Measurements from ENCODE around the gene ART1.

DNA sequence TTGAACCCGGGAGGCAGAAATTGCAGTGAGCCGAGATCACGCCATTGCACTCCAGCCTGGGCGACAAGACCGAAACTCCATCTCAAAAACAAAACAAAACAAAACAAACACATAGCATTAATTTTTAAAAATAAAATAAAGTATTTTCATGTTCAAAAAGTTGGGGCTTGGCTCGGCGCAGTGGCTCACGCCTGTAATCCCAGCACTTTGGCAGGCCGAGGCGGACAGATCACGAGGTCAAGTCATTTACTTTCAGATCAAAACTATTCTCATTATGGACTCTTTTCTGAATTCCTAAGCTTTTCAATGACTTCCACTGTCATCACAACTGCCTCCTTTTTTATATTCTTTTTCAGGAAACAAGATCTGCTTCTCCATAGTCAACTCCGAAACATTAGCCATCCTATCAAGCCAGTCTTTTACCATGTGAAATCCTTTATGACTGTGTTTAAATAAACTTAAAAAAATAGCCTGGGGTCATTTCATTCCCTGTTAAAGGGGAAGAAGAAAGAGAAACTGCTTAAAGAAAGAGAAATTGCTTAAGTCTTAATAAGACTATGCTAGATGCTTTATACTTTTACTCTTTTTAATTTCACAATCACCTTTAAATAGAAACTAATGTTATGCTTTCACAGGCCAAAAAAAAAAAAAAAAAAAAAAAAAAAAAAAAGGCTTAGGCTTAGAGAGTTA, 39.3 kb downstream of the ART1 start:
- TF ChIP-seq, protein P1, sequence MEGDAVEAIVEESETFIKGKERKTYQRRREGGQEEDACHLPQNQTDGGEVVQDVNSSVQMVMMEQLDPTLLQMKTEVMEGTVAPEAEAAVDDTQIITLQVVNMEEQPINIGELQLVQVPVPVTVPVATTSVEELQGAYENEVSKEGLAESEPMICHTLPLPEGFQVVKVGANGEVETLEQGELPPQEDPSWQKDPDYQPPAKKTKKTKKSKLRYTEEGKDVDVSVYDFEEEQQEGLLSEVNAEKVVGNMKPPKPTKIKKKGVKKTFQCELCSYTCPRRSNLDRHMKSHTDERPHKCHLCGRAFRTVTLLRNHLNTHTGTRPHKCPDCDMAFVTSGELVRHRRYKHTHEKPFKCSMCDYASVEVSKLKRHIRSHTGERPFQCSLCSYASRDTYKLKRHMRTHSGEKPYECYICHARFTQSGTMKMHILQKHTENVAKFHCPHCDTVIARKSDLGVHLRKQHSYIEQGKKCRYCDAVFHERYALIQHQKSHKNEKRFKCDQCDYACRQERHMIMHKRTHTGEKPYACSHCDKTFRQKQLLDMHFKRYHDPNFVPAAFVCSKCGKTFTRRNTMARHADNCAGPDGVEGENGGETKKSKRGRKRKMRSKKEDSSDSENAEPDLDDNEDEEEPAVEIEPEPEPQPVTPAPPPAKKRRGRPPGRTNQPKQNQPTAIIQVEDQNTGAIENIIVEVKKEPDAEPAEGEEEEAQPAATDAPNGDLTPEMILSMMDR (IDR thresholded peaks at IDR 0.05), result no peak
- TF ChIP-seq POLR2A (IDR thresholded peaks at IDR 0.05), result no peak
- no peak for TF ChIP-seq EP300 (IDR thresholded peaks at IDR 0.05)
